Spleen (tissue), 13 donors: Measurements from ENCODE around the gene ZNF169. TPM values are rescaled to one million over a fixed set of nuclear protein-coding genes. Genes with fewer than 3 reads are reported as not detected.

Source experiments
- DNase-seq: peaks from one replicate; pipeline ENCODE4 v3.0.0-alpha.2; 2020
- H3K27ac ChIP-seq, 8 donors: fragments of 200-600 bp; sonication (generic) in 7 of 8; 1 replicate in 4 of 8; 2 replicates in 4 of 8; pipeline versions ENCODE4 v1.5.0 to v1.8.0; 2016 to 2021; ENCODE audit warnings: inconsistent platforms in 4 of 8, mild to moderate bottlenecking in 4 of 8, moderate library complexity in 1 of 8
- H3K27me3 ChIP-seq, 7 donors: fragments of 200-600 bp; sonication (generic) in 6 of 7; replicated peaks in 1 of 7; 1 replicate in 4 of 7; 2 replicates in 3 of 7; pipeline versions ENCODE4 v1.5.0 to v1.8.0; 2016 to 2021; ENCODE audit warnings: inconsistent platforms in 3 of 7, mild to moderate bottlenecking in 1 of 7
- H3K36me3 ChIP-seq, 6 donors: fragments of 200-600 bp; sonication (generic) in 5 of 6; 1 replicate in 4 of 6; 2 replicates in 2 of 6; pipeline versions ENCODE4 v1.5.0 to v1.8.0; 2016 to 2021; ENCODE audit warnings: inconsistent platforms in 2 of 6
- H3K4me1 ChIP-seq, 6 donors: fragments of 200-600 bp; sonication (generic) in 5 of 6; 1 replicate in 3 of 6; 2 replicates in 3 of 6; pipeline versions ENCODE4 v1.5.0 to v1.8.0; 2016 to 2021; ENCODE audit warnings: inconsistent platforms in 3 of 6
- H3K4me3 ChIP-seq, 8 donors: fragments of 200-600 bp; sonication (generic) in 7 of 8; 1 replicate in 4 of 8; 2 replicates in 4 of 8; pipeline versions ENCODE4 v1.5.0 to v1.8.0; 2016 to 2021; ENCODE audit warnings: inconsistent platforms in 4 of 8, mild to moderate bottlenecking in 4 of 8, moderate library complexity in 2 of 8
- H3K9me3 ChIP-seq, 8 donors: fragments of 200-600 bp; sonication (generic) in 7 of 8; 1 replicate in 4 of 8; 2 replicates in 4 of 8; pipeline versions ENCODE4 v1.5.0 to v1.8.0; 2016 to 2021; ENCODE audit warnings: inconsistent platforms in 4 of 8
- POLR2A ChIP-seq, 3 donors: fragments of 450-650 bp; IDR thresholded peaks; one replicate each; pipeline ENCODE4 v1.5.1; 2017; ENCODE audit warnings: antibody characterized with exemption in 3 of 3, mild to moderate bottlenecking in 1 of 3
- POLR2AphosphoS5 ChIP-seq, 3 donors: sonication (generic); formaldehyde crosslinking; IDR thresholded peaks; one replicate each; pipeline ENCODE4 v1.5.1; 2017; ENCODE audit warnings: antibody characterized with exemption in 3 of 3
- WGBS, 5 donors: extraction: QIAGEN DNeasy Blood & Tissue Kit in 3 of 5; methylation state at CpG; one replicate each; pipeline versions ENCODE4 v1.1.5 to v1.1.7; 2013 to 2018; 5-methylcytosine and 5-hydroxymethylcytosine counted together
- intact Hi-C: fragments of 100-400 bp; cut with DNase I; formaldehyde crosslinking; loops from one replicate; pipeline ENCODE4 v1.15.0; 2023; ENCODE audit warnings: low total_unique reads
- long read RNA-seq, 2 donors: transcript quantifications; one replicate each; lab custom pipeline, GENCODE V29; 2026
- polyA plus RNA-seq, 3 donors: library from polyadenylated mRNA; stranded (reverse); fragments of 200-250 nt; gene quantifications; one replicate each; pipeline ENCODE4 v1.2.1, GENCODE V29; 2013
- total RNA-seq, 7 donors: library from RNA; depleted of rRNA in 3 of 7; stranded (reverse); fragments of >200 nt in 3 of 7; fragmentation: NEBNext Ultra II Directional in 4 of 7; extraction: Animal tissue kit (Norgen Biotek cat#: 25700) in 4 of 7; gene quantifications; one replicate each; pipeline versions ENCODE4 v1.1.0 to v1.2.1, GENCODE V29; 2016 to 2021
- TF ChIP-seq, protein P1 (sequence below), 11 experiments: fragments of 200-600 bp in 7 of 11; fragments of 450-650 bp in 4 of 11; sonication (generic) in 4 of 11; IDR thresholded peaks in 8 of 11; conservative IDR thresholded peaks in 3 of 11; 1 replicate in 7 of 11; 2 replicates in 4 of 11; pipeline versions ENCODE4 v1.4.0 to v1.8.0; 2016 to 2021; ENCODE audit warnings: antibody characterized with exemption in 11 of 11, inconsistent platforms in 4 of 11, mild to moderate bottlenecking in 1 of 11
- donor health status: healthy with polysubstance abuse.
- donor health status: DM: no; HTN: no; CAD: no; lungs with moderate emphysema.
- donor health status: DM: no; HTN: no; CAD: no.
- donor health status: Bipolar disorder and iron deficiency.
- donor health status: healthy.
- donor health status: DM: no; HTN: no; CAD: no.
- donor health status: DM: yes; HTN: yes; CAD: no.

The ZNF169 gene
- total RNA-seq (10 to 100 TPM; 13.6 to 58.1 (median 15.9) TPM), polyA plus RNA-seq (1 to 10 TPM; 2.3 to 4.0 (median 3.2) TPM)
- long read RNA-seq, donor 1, partial matches to known transcripts = 0 of 2 reads
- long read RNA-seq, donor 1, other reads (novel, unspliced or antisense) = 0 of 2 reads
- long read RNA-seq, donor 2, partial matches to known transcripts = 0 of 1 reads
- long read RNA-seq, donor 2, other reads (novel, unspliced or antisense) = 0 of 1 reads

DNA sequence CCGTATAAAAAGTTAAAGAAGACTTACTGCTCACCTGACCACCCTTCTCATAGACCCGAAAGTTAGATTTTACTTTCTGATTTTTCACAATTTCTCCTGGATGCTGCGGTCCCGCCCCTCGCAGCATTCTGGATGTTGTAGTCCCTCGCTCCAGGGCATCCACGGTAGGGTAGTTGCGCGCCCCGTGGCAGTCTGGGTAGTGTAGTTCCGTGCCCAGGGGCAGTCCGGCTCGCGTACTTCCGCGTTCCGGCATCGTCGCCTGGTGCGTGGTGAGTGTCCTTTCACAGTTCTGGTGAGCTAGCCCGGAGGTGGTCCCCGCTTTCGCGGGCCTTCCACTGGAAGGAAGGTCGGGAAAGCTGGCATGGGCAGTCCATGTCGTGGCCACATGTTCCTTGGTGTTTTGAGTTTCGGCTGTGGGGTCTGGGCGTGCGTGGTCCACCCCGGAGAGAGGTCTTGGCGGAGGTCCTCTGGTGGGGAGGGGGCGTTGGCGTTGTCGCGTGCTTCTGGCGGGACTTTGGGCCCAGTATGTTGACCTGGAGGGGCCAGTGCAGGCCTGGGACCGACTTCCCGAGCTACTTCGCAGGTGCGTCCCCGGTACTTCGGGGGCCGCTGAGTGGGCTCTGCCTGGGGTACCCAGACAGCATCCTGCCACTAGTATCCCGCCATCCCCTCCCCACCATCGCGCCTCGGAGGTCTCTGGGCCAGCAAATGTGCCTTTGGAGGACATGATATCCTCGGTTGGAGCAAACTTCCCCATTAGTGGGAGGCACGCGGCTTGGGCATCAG is at the start of gene ZNF169:
Gene ZNF169, plus strand, starts transcription at position 222 of the 786 bp plus-strand sequence. CDS start 19,515 bp downstream, outside the sequence.
- Histone ChIP-seq H3K4me3 (peak within 1 kb of the TSS; percentile 81 to 95 (median 90)), H3K27ac (peak within 1 kb of the TSS; percentile 43 to 87 (median 78)), H3K4me1 (peaks cover 3 to 30% (median 17%) of the 10 kb centered on the region in 6 donors), H3K27me3 (no peaks in the 10 kb centered on the region), H3K9me3 (no peaks in the 10 kb centered on the region), H3K36me3 (peaks cover 0 to 14% (median 2%) of the 10 kb centered on the region in 6 donors)
- TF ChIP-seq POLR2AphosphoS5 (IDR thresholded peaks at IDR 0.05) (peak; percentile 90 to 96 (median 94)), POLR2A (IDR thresholded peaks at IDR 0.05) (no peak)
- TF ChIP-seq, protein P1, sequence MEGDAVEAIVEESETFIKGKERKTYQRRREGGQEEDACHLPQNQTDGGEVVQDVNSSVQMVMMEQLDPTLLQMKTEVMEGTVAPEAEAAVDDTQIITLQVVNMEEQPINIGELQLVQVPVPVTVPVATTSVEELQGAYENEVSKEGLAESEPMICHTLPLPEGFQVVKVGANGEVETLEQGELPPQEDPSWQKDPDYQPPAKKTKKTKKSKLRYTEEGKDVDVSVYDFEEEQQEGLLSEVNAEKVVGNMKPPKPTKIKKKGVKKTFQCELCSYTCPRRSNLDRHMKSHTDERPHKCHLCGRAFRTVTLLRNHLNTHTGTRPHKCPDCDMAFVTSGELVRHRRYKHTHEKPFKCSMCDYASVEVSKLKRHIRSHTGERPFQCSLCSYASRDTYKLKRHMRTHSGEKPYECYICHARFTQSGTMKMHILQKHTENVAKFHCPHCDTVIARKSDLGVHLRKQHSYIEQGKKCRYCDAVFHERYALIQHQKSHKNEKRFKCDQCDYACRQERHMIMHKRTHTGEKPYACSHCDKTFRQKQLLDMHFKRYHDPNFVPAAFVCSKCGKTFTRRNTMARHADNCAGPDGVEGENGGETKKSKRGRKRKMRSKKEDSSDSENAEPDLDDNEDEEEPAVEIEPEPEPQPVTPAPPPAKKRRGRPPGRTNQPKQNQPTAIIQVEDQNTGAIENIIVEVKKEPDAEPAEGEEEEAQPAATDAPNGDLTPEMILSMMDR (IDR thresholded peaks at IDR 0.05 in 8 of 11, conservative IDR thresholded peaks at IDR 0.05 in 3 of 11) = peak in 1 of 11 experiments; percentile 15
- peak; percentile 99 for DNase-seq
- intact Hi-C loops = no loop called here
- WGBS, 5 donors = 1 to 2% (median 1%) methylated on average over 42 to 50 of the region's 50 CpGs

DNA sequence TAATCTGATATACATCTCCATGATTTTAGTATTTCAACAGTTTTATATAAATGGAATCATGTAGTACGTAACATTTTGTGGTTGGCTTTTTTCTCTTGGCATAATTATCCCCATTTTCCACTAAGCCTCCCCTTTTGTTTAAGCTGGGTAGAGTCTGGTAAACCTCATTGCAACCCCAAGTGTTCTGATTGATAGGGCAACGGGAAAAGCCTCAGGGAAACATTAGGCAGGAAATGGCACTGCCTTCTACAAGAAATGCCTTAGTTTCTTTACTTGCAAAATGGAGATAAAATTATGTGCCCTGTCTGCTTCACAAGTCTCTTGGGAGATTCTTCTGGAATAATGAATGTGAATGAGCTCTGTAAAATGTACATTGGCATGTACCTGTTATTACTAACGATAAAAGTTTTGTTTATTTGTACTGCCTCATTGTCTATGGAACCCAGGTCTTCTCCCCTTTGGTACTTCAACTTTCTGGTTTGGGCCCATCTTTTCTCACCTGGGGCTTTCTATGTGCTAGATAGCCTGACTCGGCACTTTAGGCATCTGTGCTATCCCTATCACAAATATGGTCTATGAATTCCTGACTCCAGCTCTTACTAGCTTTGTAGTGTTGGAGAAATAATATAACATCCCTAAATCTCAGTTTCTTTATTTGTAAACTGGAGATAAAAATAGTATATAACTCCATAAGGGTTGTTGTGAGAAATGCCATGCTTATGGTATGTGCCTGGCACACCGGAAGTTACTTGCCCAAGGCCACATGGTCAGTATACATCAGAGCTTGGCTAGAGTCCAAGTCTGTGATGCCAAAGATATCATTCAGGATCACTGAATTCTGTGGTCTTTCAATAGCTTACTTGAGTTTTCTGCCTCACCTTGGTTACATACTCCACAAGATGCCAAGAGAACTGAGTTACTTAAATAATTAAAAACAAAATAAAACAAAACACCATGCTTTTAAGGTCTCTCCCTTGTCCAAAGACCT is 48.2 kb upstream of the ZNF169 start:
- H3K27me3 ChIP-seq = peaks cover 0 to 5% (median 0%) of the 10 kb centered on the region in 7 donors
- H3K4me1 ChIP-seq = peaks cover 0 to 9% (median 5%) of the 10 kb centered on the region in 6 donors
- no peak overlapping the region for H3K4me3 ChIP-seq
- 78 to 88% (median 82%) methylated on average over 5 of the region's 5 CpGs for WGBS, 5 donors
- intact Hi-C loops = no loop called here
- H3K9me3 ChIP-seq = no peaks in the 10 kb centered on the region
- DNase-seq = no peak
- H3K27ac ChIP-seq = no peak overlapping the region
- TF ChIP-seq POLR2A (IDR thresholded peaks at IDR 0.05) (no peak), POLR2AphosphoS5 (IDR thresholded peaks at IDR 0.05) (no peak)
- TF ChIP-seq, protein P1 (IDR thresholded peaks at IDR 0.05 in 8 of 11, conservative IDR thresholded peaks at IDR 0.05 in 3 of 11) = no peak
- no peaks in the 10 kb centered on the region for H3K36me3 ChIP-seq

DNA sequence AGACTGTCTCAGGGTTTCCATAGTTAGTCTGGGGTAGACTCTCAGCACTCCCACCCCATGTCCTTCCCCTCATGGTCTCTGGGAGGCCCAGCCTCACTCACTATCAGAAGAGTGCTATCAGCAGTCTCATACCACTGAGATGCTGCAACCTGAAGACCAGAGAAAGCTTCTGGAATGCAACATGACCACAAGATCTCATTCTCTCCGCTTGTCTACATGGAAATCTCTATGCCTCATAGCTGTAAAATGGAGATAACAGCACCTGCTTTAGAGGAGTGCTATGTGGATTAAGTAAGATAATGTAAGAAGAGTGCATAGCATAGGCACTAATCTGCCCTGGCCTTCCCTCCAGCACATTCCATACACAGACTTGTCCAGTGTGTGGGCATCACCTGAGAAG is 47.0 kb upstream of the ZNF169 start:
- Histone ChIP-seq H3K9me3 (no peaks in the 10 kb centered on the region), H3K36me3 (no peaks in the 10 kb centered on the region), H3K27ac (no peak overlapping the region), H3K27me3 (peaks cover 0 to 16% (median 0%) of the 10 kb centered on the region in 7 donors), H3K4me3 (no peak overlapping the region), H3K4me1 (peaks cover 0 to 9% (median 5%) of the 10 kb centered on the region in 6 donors)
- DNase-seq = no peak
- TF ChIP-seq POLR2A (IDR thresholded peaks at IDR 0.05) (no peak), POLR2AphosphoS5 (IDR thresholded peaks at IDR 0.05) (no peak)
- TF ChIP-seq, protein P1 (IDR thresholded peaks at IDR 0.05 in 8 of 11, conservative IDR thresholded peaks at IDR 0.05 in 3 of 11) = no peak
- 93 to 96% (median 94%) methylated on average over 1 of the region's 1 CpG for WGBS, 5 donors
- intact Hi-C loops = no loop called here
